Measurements from ENCODE around the gene SLC27A5. TPM values are rescaled to one million over a fixed set of nuclear protein-coding genes. Genes with fewer than 3 reads are reported as not detected.

SLC27A5 gene
- total RNA-seq, 1 donor from 2014 or later = 10.2 TPM

- TF ChIP-seq CTCF (IDR thresholded peaks at IDR 0.05) = no peak
- intact Hi-C loops (cut with micrococcal nuclease) = loop anchor here (1.0 to 5.0 kb wide), 12 partner anchors 10 to 149 kb away; partner anchors contain the start of genes MZF1, TRIM28, ZBTB45 and ZNF132
- no peaks in the 10 kb centered on the region for H3K27me3 Mint-ChIP-seq
- peak within 1 kb of the TSS; percentile 94 for H3K4me3 Mint-ChIP-seq
- peak within 1 kb of the TSS; percentile 95 for H3K27ac Mint-ChIP-seq
- peaks cover 20% of the 10 kb centered on the region for H3K4me1 Mint-ChIP-seq
- ATAC-seq (ENCODE audit: low read depth) (peak; percentile 88), DNase-seq (peak; percentile 91)
- POLR2A ChIA-PET = interaction anchor here (0.5 to 2.6 kb wide), 13 partner anchors 11 to 1371 kb away, joined by 3 to 17 read pairs (median 4); partner anchors contain the start of genes CHMP2A, ZBTB45, ZNF132 and ZNF497
- no peaks in the 10 kb centered on the region for H3K9me3 Mint-ChIP-seq
- H3K36me3 Mint-ChIP-seq (ENCODE audit: low read depth) = peaks cover 24% of the 10 kb centered on the region
- CTCF ChIA-PET = interaction anchor here (0.8 kb wide), 1 partner anchor 44 kb away, joined by 3 read pairs; the partner anchor contains the start of gene ZBTB45
These were observed 35.9 kb downstream of the SLC27A5 start, which contains the start of gene ZNF446 for GRCh38 chr19:58475714-58476497. ZNF446 (plus strand) TSS chr19:58476352; CDS start chr19:58477219, 867 bp downstream.

- Mint-ChIP-seq H3K4me1 (peaks cover 20% of the 10 kb centered on the region), H3K27ac (peak overlapping the region; percentile 95), H3K9me3 (no peaks in the 10 kb centered on the region), H3K36me3 (ENCODE audit: low read depth) (peaks cover 31% of the 10 kb centered on the region), H3K27me3 (no peaks in the 10 kb centered on the region), H3K4me3 (peak overlapping the region; percentile 94)
- ATAC-seq (ENCODE audit: low read depth) = peak; percentile 0
- CTCF ChIA-PET = no interaction called here
- TF ChIP-seq CTCF (IDR thresholded peaks at IDR 0.05) = no peak
- intact Hi-C loops (cut with micrococcal nuclease) = loop anchor here (1.0 to 5.0 kb wide), 5 partner anchors 9 to 74 kb away; partner anchors contain the start of genes TRIM28, ZBTB45 and ZNF132
- POLR2A ChIA-PET = interaction anchor here (0.5 to 2.6 kb wide), 12 partner anchors 10 to 1370 kb away, joined by 3 to 17 read pairs (median 4); partner anchors contain the start of genes CHMP2A, ZBTB45, ZNF132 and ZNF497
- no peak for DNase-seq
These were observed 36.6 kb downstream of the SLC27A5 start for GRCh38 chr19:58474997-58475713.

GRCh38 chr19:58474291-58474996 lies 37.3 kb downstream of the SLC27A5 start:
- Mint-ChIP-seq H3K4me1 (peaks cover 20% of the 10 kb centered on the region), H3K27ac (peak overlapping the region; percentile 56), H3K27me3 (no peaks in the 10 kb centered on the region), H3K4me3 (peak overlapping the region; percentile 42), H3K36me3 (ENCODE audit: low read depth) (peaks cover 33% of the 10 kb centered on the region), H3K9me3 (no peaks in the 10 kb centered on the region)
- no peak for TF ChIP-seq CTCF (IDR thresholded peaks at IDR 0.05)
- DNase-seq (no peak), ATAC-seq (ENCODE audit: low read depth) (no peak)
- ChIA-PET POLR2A (interaction anchor here (1.5 to 1.7 kb wide), 4 partner anchors 81 to 148 kb away, joined by 3 to 8 read pairs (median 4); partner anchors contain the start of genes CHMP2A, ZNF497 and ZSCAN22), CTCF (no interaction called here)
- intact Hi-C loops (cut with micrococcal nuclease) = no loop called here

GRCh38 chr19:58473775-58474174 lies 38.0 kb downstream of the SLC27A5 start:
- DNase-seq = no peak
- Mint-ChIP-seq H3K4me1 (peaks cover 23% of the 10 kb centered on the region), H3K27me3 (no peaks in the 10 kb centered on the region), H3K36me3 (ENCODE audit: low read depth) (peaks cover 29% of the 10 kb centered on the region), H3K27ac (peak overlapping the region; percentile 56), H3K9me3 (no peaks in the 10 kb centered on the region), H3K4me3 (no peak overlapping the region)
- CTCF ChIA-PET = no interaction called here
- intact Hi-C loops (cut with micrococcal nuclease) = no loop called here
- ATAC-seq (ENCODE audit: low read depth) = no peak
- POLR2A ChIA-PET = no interaction called here
- TF ChIP-seq CTCF (IDR thresholded peaks at IDR 0.05) = no peak
